GM23338 (cell line): Measurements from ENCODE around the gene AGFG2. TPM values are rescaled to one million over a fixed set of nuclear protein-coding genes. Genes with fewer than 3 reads are reported as not detected.

ENCODE experiments used
- ATAC-seq: fragments of 200-7000 bp; cut with Tn5 transposase; 3 replicates; pipeline ENCODE4 v1.9.1; 2020
- DNase-seq: peaks from one replicate; pipeline ENCODE4 v3.0.0-alpha.2; 2015; ENCODE audit warnings: low spot score
- H2AFZ ChIP-seq: fragments of 200-600 bp; sonication (generic); 2 replicates; pipeline ENCODE4 v1.8.0; 2016; ENCODE audit warnings: antibody characterized with exemption, mild to moderate bottlenecking, moderate library complexity
- H3F3A ChIP-seq: fragments of 200-600 bp; sonication (generic); replicated peaks from 2 replicates; pipeline ENCODE4 v1.8.0; 2017; ENCODE audit warnings: antibody characterized with exemption, mixed run types, low read depth
- H3K27ac ChIP-seq: fragments of 200-600 bp; sonication (generic); 2 replicates; pipeline ENCODE4 v1.6.1; 2016; ENCODE audit warnings: low read depth
- H3K27me3 ChIP-seq: fragments of 200-600 bp; sonication (generic); 2 replicates; pipeline ENCODE4 v1.8.0; 2016; ENCODE audit warnings: mild to moderate bottlenecking, mixed run types, moderate library complexity; ENCODE audit not compliant: insufficient read depth
- H3K36me3 ChIP-seq: fragments of 200-600 bp; sonication (generic); 2 replicates; pipeline ENCODE4 v1.8.0; 2016; ENCODE audit warnings: mild to moderate bottlenecking; ENCODE audit not compliant: insufficient read depth
- H3K4me1 ChIP-seq: fragments of 200-600 bp; sonication (generic); 2 replicates; pipeline ENCODE4 v1.8.0; 2016; ENCODE audit warnings: mild to moderate bottlenecking, moderate library complexity; ENCODE audit not compliant: insufficient read depth
- H3K4me2 ChIP-seq: fragments of 200-600 bp; sonication (generic); 2 replicates; pipeline ENCODE4 v1.7.1; 2017; ENCODE audit warnings: mixed run types
- H3K4me3 ChIP-seq: fragments of 200-600 bp; sonication (generic); 2 replicates; pipeline ENCODE4 v1.6.1; 2016; ENCODE audit warnings: mixed run types
- H3K79me2 ChIP-seq: fragments of 200-600 bp; sonication (generic); replicated peaks from 2 replicates; pipeline ENCODE4 v1.8.0; 2017; ENCODE audit warnings: mild to moderate bottlenecking; ENCODE audit not compliant: insufficient read depth
- H3K9me2 ChIP-seq: fragments of 200-600 bp; sonication (generic); 2 replicates; pipeline ENCODE4 v1.8.0; 2017; ENCODE audit not compliant: insufficient read depth
- H4K20me1 ChIP-seq: fragments of 200-600 bp; sonication (generic); replicated peaks from 2 replicates; pipeline ENCODE4 v1.8.0; 2017; ENCODE audit warnings: mild to moderate bottlenecking; ENCODE audit not compliant: insufficient read depth
- H3K27ac Mint-ChIP-seq: 2 replicates; pipeline ENCODE4 v1.8.0; 2020; ENCODE audit warnings: inconsistent platforms, mild to moderate bottlenecking, moderate library complexity, mixed read lengths
- H3K27me3 Mint-ChIP-seq: 3 replicates; pipeline ENCODE4 v1.8.0; 2022; ENCODE audit warnings: low read depth, mild to moderate bottlenecking, moderate library complexity, mixed read lengths, inconsistent platforms; ENCODE audit not compliant: insufficient read depth, poor library complexity
- H3K36me3 Mint-ChIP-seq: 3 replicates; pipeline ENCODE4 v1.8.0; 2021; ENCODE audit warnings: low read depth, mild to moderate bottlenecking, inconsistent platforms, moderate library complexity, mixed read lengths
- H3K4me1 Mint-ChIP-seq: 3 replicates; pipeline ENCODE4 v1.8.0; 2020; ENCODE audit warnings: mild to moderate bottlenecking, inconsistent platforms, mixed read lengths
- H3K4me3 Mint-ChIP-seq: 3 replicates; pipeline ENCODE4 v1.8.0; 2021; ENCODE audit warnings: moderate library complexity, mild to moderate bottlenecking, inconsistent platforms, mixed read lengths
- H3K9me3 Mint-ChIP-seq: 3 replicates; pipeline ENCODE4 v1.8.0; 2020; ENCODE audit warnings: moderate library complexity, mild to moderate bottlenecking, inconsistent platforms, mixed read lengths
- CREB1 ChIP-seq: fragments of 250-450 bp; sonication (Bioruptor Pico); IDR thresholded peaks from 2 replicates; pipeline ENCODE4 v1.5.0; 2020; ENCODE audit warnings: low read depth, mild to moderate bottlenecking, moderate library complexity
- EZH2 ChIP-seq: fragments of 200-600 bp; sonication (generic); IDR thresholded peaks from one replicate; pipeline ENCODE4 v1.8.0; 2017; ENCODE audit warnings: antibody characterized with exemption, mild to moderate bottlenecking, low read depth; ENCODE audit not compliant: unreplicated experiment
- EZH2phosphoT487 ChIP-seq: fragments of 200-600 bp; sonication (generic); IDR thresholded peaks from one replicate; pipeline ENCODE4 v1.8.1; 2018; ENCODE audit warnings: antibody characterized with exemption; ENCODE audit not compliant: unreplicated experiment
- STAT1 ChIP-seq: IDR thresholded peaks from one replicate; pipeline ENCODE4 v1.6.1; 2016; ENCODE audit warnings: antibody characterized with exemption; ENCODE audit not compliant: unreplicated experiment
- ZNF114 ChIP-seq: fragments of 250-450 bp; sonication (Bioruptor Pico); IDR thresholded peaks from 2 replicates; pipeline ENCODE4 v1.5.0; 2020; ENCODE audit warnings: mild to moderate bottlenecking, moderate library complexity
- ZNF331 ChIP-seq: fragments of 250-450 bp; sonication (Bioruptor Pico); IDR thresholded peaks from 2 replicates; pipeline ENCODE4 v1.5.0; 2020; ENCODE audit warnings: low read depth, mild to moderate bottlenecking, moderate library complexity
- polyA plus RNA-seq: library from polyadenylated mRNA; unstranded; fragments of >200 nt; fragmentation: Nextera tagmentation; extraction: Ambion mirVana; gene quantifications from 2 replicates; pipeline ENCODE4 v1.2.1, GENCODE V29; 2016
- total RNA-seq: library from RNA; depleted of rRNA; stranded (reverse); fragments of >200 nt; shearing (Covaris generic); gene quantifications from 2 replicates; pipeline ENCODE4 v1.2.3, GENCODE V29; 2014
- TF ChIP-seq, protein P1 (sequence below): fragments of 250-450 bp; sonication (Bioruptor Pico); IDR thresholded peaks from 2 replicates; pipeline ENCODE4 v1.5.0; 2020; ENCODE audit warnings: mild to moderate bottlenecking, moderate library complexity
- TF ChIP-seq, protein P2 (sequence below): IDR thresholded peaks from 2 replicates; pipeline ENCODE4 v1.6.1; 2016; ENCODE audit warnings: antibody characterized with exemption
- TF ChIP-seq, protein P3 (sequence below), 2 experiments: fragments of 200-600 bp in 1 of 2; sonication (generic) in 1 of 2; conservative IDR thresholded peaks; 2 replicates each; pipeline versions ENCODE4 v1.5.1 to v1.6.1; 2016 to 2017; ENCODE audit warnings: antibody characterized with exemption in 2 of 2, low read depth in 2 of 2, mild to moderate bottlenecking in 2 of 2, moderate library complexity in 1 of 2

AGFG2 gene
- total and polyA plus RNA-seq, 2 experiments from 2014 or later: 2.3 to 8.9 TPM

DNA sequence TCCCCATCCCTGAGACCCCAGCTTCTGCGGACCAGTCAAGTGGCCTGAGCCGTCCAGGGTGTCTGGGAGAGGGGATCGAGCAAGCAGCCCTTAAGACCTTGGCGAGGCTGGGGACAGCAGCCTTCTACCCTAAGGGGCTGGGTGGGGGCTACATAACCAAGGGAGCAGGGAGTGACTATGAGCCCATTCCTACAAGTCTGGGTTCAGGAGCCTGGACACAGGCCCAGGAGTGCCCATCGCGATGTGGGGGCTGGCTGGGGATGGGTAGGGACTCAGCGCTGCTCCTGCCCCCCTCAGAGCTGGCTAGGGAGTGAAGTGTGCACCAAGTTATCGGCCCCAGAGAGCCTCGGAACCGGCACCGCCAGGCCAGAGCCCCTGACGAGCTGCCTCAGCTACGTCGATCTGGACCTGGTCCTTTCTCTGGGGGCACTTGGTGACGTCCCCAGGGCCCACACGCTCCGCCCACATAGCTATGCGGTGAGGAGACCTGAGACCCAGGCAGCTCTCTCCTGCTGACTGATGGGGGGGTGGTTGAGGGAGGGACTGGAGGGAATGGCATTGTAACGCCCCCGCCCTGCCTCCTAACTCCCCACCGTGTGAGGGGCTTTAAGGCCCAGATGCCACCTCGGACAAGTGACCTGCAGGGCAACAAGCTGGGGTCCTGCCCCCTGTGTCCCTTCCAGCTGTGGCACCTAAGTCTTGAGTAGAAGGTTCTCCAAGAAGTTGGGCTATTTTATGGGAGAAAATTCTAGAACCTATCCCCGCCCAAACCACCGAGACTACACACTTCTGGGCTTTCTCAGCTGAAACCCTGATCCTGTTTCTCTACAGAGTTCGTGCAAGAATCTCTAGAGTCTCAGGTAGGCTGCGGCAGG, 32.2 kb downstream of the AGFG2 start (continued):
- TF ChIP-seq, protein P1, sequence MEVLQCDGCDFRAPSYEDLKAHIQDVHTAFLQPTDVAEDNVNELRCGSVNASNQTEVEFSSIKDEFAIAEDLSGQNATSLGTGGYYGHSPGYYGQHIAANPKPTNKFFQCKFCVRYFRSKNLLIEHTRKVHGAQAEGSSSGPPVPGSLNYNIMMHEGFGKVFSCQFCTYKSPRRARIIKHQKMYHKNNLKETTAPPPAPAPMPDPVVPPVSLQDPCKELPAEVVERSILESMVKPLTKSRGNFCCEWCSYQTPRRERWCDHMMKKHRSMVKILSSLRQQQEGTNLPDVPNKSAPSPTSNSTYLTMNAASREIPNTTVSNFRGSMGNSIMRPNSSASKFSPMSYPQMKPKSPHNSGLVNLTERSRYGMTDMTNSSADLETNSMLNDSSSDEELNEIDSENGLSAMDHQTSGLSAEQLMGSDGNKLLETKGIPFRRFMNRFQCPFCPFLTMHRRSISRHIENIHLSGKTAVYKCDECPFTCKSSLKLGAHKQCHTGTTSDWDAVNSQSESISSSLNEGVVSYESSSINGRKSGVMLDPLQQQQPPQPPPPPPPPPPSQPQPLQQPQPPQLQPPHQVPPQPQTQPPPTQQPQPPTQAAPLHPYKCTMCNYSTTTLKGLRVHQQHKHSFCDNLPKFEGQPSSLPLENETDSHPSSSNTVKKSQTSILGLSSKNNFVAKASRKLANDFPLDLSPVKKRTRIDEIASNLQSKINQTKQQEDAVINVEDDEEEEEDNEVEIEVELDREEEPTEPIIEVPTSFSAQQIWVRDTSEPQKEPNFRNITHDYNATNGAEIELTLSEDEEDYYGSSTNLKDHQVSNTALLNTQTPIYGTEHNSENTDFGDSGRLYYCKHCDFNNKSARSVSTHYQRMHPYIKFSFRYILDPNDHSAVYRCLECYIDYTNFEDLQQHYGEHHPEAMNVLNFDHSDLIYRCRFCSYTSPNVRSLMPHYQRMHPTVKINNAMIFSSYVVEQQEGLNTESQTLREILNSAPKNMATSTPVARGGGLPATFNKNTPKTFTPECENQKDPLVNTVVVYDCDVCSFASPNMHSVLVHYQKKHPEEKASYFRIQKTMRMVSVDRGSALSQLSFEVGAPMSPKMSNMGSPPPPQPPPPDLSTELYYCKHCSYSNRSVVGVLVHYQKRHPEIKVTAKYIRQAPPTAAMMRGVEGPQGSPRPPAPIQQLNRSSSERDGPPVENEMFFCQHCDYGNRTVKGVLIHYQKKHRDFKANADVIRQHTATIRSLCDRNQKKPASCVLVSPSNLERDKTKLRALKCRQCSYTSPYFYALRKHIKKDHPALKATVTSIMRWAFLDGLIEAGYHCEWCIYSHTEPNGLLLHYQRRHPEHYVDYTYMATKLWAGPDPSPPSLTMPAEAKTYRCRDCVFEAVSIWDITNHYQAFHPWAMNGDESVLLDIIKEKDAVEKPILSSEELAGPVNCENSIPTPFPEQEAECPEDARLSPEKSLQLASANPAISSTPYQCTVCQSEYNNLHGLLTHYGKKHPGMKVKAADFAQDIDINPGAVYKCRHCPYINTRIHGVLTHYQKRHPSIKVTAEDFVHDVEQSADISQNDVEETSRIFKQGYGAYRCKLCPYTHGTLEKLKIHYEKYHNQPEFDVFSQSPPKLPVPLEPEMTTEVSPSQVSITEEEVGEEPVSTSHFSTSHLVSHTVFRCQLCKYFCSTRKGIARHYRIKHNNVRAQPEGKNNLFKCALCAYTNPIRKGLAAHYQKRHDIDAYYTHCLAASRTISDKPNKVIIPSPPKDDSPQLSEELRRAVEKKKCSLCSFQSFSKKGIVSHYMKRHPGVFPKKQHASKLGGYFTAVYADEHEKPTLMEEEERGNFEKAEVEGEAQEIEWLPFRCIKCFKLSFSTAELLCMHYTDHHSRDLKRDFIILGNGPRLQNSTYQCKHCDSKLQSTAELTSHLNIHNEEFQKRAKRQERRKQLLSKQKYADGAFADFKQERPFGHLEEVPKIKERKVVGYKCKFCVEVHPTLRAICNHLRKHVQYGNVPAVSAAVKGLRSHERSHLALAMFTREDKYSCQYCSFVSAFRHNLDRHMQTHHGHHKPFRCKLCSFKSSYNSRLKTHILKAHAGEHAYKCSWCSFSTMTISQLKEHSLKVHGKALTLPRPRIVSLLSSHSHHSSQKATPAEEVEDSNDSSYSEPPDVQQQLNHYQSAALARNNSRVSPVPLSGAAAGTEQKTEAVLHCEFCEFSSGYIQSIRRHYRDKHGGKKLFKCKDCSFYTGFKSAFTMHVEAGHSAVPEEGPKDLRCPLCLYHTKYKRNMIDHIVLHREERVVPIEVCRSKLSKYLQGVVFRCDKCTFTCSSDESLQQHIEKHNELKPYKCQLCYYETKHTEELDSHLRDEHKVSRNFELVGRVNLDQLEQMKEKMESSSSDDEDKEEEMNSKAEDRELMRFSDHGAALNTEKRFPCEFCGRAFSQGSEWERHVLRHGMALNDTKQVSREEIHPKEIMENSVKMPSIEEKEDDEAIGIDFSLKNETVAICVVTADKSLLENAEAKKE (CRISPR knock-in tag): no peak
- TF ChIP-seq EZH2: no peak
- no peak for TF ChIP-seq ZNF114
- TF ChIP-seq ZNF331: no peak

DNA sequence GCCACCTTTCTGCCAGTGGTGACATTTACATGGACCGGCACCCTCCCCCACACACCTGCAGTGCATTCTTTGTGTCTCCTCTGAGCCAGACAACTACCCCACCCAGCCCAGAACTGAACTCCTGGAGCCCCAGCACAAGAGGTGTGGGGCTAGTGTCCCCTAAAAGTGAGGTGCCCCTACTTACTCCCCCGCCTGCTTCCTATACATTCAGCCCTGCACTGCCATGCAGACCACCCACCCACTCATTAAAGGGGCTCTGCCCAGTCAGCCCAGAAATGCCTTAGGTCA, 32.8 kb downstream of the AGFG2 start:
- H3K27me3 Mint-ChIP-seq: peaks cover 36% of the 10 kb centered on the region
- H3K4me1 Mint-ChIP-seq: peaks cover 36% of the 10 kb centered on the region
- peaks cover 12% of the 10 kb centered on the region for H3K36me3 Mint-ChIP-seq
- H3K27ac ChIP-seq: peak overlapping the region; percentile 69
- peak overlapping the region; percentile 89 for H3K4me2 ChIP-seq
- peaks cover 4% of the 10 kb centered on the region; the same call in 1 of the 2 replicates for H3K36me3 ChIP-seq
- H3F3A ChIP-seq: peaks cover 12% of the 10 kb centered on the region; the same call in 1 of the 2 replicates
- no peaks in the 10 kb centered on the region for H3K9me2 ChIP-seq
- H3K9me3 Mint-ChIP-seq: no peaks in the 10 kb centered on the region
- no peaks in the 10 kb centered on the region for H3K79me2 ChIP-seq
- peaks cover 36% of the 10 kb centered on the region for H3K4me1 ChIP-seq
- peak overlapping the region; percentile 55; the same call in 2 of the 3 replicates for H3K4me3 Mint-ChIP-seq
- peak overlapping the region; percentile 30; the same call in 1 of the 2 replicates for H3K4me3 ChIP-seq
- H3K27me3 ChIP-seq: peaks cover 13% of the 10 kb centered on the region; the same call in 1 of the 2 replicates
- DNase-seq: peak; percentile 58
- ATAC-seq: no peak
- H4K20me1 ChIP-seq: no peaks in the 10 kb centered on the region
- H2AFZ ChIP-seq: no peak overlapping the region
- H3K27ac Mint-ChIP-seq: peak overlapping the region; percentile 85
- TF ChIP-seq STAT1: no peak
- TF ChIP-seq, protein P2, sequence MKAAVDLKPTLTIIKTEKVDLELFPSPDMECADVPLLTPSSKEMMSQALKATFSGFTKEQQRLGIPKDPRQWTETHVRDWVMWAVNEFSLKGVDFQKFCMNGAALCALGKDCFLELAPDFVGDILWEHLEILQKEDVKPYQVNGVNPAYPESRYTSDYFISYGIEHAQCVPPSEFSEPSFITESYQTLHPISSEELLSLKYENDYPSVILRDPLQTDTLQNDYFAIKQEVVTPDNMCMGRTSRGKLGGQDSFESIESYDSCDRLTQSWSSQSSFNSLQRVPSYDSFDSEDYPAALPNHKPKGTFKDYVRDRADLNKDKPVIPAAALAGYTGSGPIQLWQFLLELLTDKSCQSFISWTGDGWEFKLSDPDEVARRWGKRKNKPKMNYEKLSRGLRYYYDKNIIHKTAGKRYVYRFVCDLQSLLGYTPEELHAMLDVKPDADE: no peak
- TF ChIP-seq EZH2phosphoT487: no peak
- no peak for TF ChIP-seq ZNF331
- no peak for TF ChIP-seq CREB1 (CRISPR knock-in tag)
- TF ChIP-seq, protein P3, sequence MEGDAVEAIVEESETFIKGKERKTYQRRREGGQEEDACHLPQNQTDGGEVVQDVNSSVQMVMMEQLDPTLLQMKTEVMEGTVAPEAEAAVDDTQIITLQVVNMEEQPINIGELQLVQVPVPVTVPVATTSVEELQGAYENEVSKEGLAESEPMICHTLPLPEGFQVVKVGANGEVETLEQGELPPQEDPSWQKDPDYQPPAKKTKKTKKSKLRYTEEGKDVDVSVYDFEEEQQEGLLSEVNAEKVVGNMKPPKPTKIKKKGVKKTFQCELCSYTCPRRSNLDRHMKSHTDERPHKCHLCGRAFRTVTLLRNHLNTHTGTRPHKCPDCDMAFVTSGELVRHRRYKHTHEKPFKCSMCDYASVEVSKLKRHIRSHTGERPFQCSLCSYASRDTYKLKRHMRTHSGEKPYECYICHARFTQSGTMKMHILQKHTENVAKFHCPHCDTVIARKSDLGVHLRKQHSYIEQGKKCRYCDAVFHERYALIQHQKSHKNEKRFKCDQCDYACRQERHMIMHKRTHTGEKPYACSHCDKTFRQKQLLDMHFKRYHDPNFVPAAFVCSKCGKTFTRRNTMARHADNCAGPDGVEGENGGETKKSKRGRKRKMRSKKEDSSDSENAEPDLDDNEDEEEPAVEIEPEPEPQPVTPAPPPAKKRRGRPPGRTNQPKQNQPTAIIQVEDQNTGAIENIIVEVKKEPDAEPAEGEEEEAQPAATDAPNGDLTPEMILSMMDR (conservative IDR thresholded peaks at IDR 0.05; ENCODE audit: low read depth in 2 of 2): no peak
